PFSK-1 (cell line): ENCODE measurements around the gene C1orf159.

Source experiments
- FOXP2 ChIP-seq: optimal IDR thresholded peaks from 2 replicates; pipeline ENCODE3; 2011; ENCODE audit warnings: borderline replicate concordance, control low read depth, inconsistent platforms; ENCODE audit not compliant: insufficient read depth; ENCODE audit errors: extremely low read length, extremely low read depth
- POLR2AphosphoS5 ChIP-seq: IDR thresholded peaks from 2 replicates; pipeline ENCODE4 v1.6.1; 2012; ENCODE audit warnings: low read depth, mild to moderate bottlenecking, control low read depth, low read length, moderate library complexity
- SIN3A ChIP-seq: IDR thresholded peaks from 2 replicates; pipeline ENCODE4 v1.6.1; 2012; ENCODE audit warnings: mild to moderate bottlenecking, low read length, moderate library complexity, borderline replicate concordance; ENCODE audit not compliant: insufficient read depth
- TAF1 ChIP-seq: IDR thresholded peaks from 2 replicates; pipeline ENCODE4 v1.6.1; 2012; ENCODE audit warnings: low read length, control low read depth, borderline replicate concordance; ENCODE audit not compliant: insufficient read depth
- TF ChIP-seq, protein P1 (sequence below), 2 experiments: IDR thresholded peaks; 2 replicates each; pipeline versions ENCODE4 v1.6.1 to v1.8.0; 2011 to 2012; ENCODE audit warnings: low read depth in 2 of 2, low read length in 2 of 2, control low read depth in 1 of 2, inconsistent platforms in 1 of 2, mild to moderate bottlenecking in 1 of 2, moderate library complexity in 1 of 2; ENCODE audit not compliant: insufficient read depth in 1 of 2

C1orf159 gene

DNA sequence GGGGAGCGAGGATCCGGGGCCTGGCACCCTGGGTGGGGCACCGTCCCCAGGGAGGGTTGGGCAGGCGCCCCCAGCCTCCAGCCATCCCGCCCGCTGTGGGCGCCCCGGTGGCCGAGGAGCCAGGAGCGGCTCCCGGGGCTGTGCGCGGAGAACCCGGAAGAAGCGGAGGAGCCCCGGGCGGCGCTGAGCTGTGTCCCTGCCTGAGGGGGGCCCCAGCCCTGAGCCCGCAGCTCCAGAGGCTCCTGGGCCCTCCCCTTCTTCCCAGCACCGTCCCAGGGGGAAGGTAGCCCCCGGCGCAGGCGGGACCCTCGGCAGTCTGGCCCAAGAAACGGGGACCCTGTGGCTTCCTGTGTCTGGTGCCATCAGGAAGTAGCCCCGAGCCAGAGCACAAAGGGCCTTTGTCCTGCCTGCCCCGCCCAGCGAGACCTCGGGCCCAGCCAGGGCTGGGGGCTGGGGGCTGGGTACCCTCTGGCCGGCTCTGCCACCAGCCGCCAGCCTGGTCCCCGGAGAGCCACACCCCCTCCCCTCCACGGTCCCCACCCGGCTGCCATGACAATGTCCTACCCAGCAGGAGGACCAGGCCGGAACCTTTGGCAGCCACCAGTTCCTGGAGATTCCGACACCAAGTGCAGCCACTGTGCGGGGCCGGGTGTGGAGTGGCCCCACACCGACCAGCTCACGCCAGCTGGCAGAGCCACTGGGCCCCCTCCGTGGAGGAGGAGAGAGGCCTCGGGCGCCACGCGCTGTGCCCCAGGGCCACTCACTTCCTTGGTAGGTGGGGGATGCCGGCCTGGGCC, 42.2 kb upstream of the C1orf159 start:
- no peak for TF ChIP-seq TAF1
- TF ChIP-seq, protein P1, sequence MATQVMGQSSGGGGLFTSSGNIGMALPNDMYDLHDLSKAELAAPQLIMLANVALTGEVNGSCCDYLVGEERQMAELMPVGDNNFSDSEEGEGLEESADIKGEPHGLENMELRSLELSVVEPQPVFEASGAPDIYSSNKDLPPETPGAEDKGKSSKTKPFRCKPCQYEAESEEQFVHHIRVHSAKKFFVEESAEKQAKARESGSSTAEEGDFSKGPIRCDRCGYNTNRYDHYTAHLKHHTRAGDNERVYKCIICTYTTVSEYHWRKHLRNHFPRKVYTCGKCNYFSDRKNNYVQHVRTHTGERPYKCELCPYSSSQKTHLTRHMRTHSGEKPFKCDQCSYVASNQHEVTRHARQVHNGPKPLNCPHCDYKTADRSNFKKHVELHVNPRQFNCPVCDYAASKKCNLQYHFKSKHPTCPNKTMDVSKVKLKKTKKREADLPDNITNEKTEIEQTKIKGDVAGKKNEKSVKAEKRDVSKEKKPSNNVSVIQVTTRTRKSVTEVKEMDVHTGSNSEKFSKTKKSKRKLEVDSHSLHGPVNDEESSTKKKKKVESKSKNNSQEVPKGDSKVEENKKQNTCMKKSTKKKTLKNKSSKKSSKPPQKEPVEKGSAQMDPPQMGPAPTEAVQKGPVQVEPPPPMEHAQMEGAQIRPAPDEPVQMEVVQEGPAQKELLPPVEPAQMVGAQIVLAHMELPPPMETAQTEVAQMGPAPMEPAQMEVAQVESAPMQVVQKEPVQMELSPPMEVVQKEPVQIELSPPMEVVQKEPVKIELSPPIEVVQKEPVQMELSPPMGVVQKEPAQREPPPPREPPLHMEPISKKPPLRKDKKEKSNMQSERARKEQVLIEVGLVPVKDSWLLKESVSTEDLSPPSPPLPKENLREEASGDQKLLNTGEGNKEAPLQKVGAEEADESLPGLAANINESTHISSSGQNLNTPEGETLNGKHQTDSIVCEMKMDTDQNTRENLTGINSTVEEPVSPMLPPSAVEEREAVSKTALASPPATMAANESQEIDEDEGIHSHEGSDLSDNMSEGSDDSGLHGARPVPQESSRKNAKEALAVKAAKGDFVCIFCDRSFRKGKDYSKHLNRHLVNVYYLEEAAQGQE (IDR thresholded peaks at IDR 0.05; ENCODE audit: insufficient read depth in 1 of 2, low read depth in 2 of 2, low read length in 2 of 2), result no peak
- TF ChIP-seq POLR2AphosphoS5, result no peak
- no peak for TF ChIP-seq SIN3A
- no peak for TF ChIP-seq FOXP2

GRCh38 chr1:1157426-1157913, 41.6 kb upstream of the C1orf159 start:
- TF ChIP-seq FOXP2 (no peak), POLR2AphosphoS5 (no peak), SIN3A (no peak), TAF1 (no peak)
- TF ChIP-seq, protein P1 (IDR thresholded peaks at IDR 0.05; ENCODE audit: insufficient read depth in 1 of 2, low read depth in 2 of 2, low read length in 2 of 2), result no peak

- TF ChIP-seq FOXP2, result no peak
- no peak for TF ChIP-seq TAF1
- TF ChIP-seq, protein P1 (IDR thresholded peaks at IDR 0.05; ENCODE audit: insufficient read depth in 1 of 2, low read depth in 2 of 2, low read length in 2 of 2), result no peak
- TF ChIP-seq SIN3A, result no peak
- no peak for TF ChIP-seq POLR2AphosphoS5
Observed at GRCh38 chr1:1157033-1157365, 41.1 kb upstream of the C1orf159 start.

GRCh38 chr1:1156140-1157032, 40.5 kb upstream of the C1orf159 start:
- TF ChIP-seq POLR2AphosphoS5, result no peak
- no peak for TF ChIP-seq TAF1
- TF ChIP-seq SIN3A, result no peak
- TF ChIP-seq FOXP2, result no peak
- TF ChIP-seq, protein P1 (IDR thresholded peaks at IDR 0.05; ENCODE audit: insufficient read depth in 1 of 2, low read depth in 2 of 2, low read length in 2 of 2), result no peak
